DOHH2 (cell line): Measurements from ENCODE around the gene BCL2L1.

ENCODE experiments used
- H3F3A ChIP-seq: fragments of 200-600 bp; sonication (generic), shearing (Covaris generic); 2 replicates; pipeline ENCODE4 v1.6.0; 2016; ENCODE audit warnings: antibody characterized with exemption, mild to moderate bottlenecking; ENCODE audit not compliant: control insufficient read depth, insufficient read depth
- H3K27ac ChIP-seq: fragments of 200-600 bp; sonication (generic); 2 replicates; pipeline ENCODE4 v1.5.1; 2014; ENCODE audit warnings: low read depth, mild to moderate bottlenecking, low read length, moderate library complexity
- H3K27me3 ChIP-seq: fragments of 200-600 bp; sonication (generic); 2 replicates; pipeline ENCODE4 v1.6.1; 2014; ENCODE audit warnings: mild to moderate bottlenecking, low read length, mixed read lengths; ENCODE audit not compliant: control insufficient read depth
- H3K36me3 ChIP-seq: fragments of 200-600 bp; sonication (generic); 2 replicates; pipeline ENCODE4 v1.6.1; 2014; ENCODE audit warnings: mild to moderate bottlenecking, low read length, moderate library complexity, mixed read lengths; ENCODE audit not compliant: control insufficient read depth
- H3K4me1 ChIP-seq: fragments of 200-600 bp; sonication (generic); 2 replicates; pipeline ENCODE4 v1.6.1; 2014; ENCODE audit warnings: mild to moderate bottlenecking, low read length, mixed read lengths; ENCODE audit not compliant: control insufficient read depth
- H3K4me2 ChIP-seq: fragments of 200-600 bp; sonication (generic); 2 replicates; pipeline ENCODE4 v1.6.0; 2014; ENCODE audit warnings: mild to moderate bottlenecking, low read length, moderate library complexity
- H3K4me3 ChIP-seq: fragments of 200-600 bp; sonication (generic); 2 replicates; pipeline ENCODE4 v1.5.1; 2014; ENCODE audit warnings: mild to moderate bottlenecking, low read length, mixed read lengths
- H3K79me2 ChIP-seq: fragments of 200-600 bp; sonication (generic); 2 replicates; pipeline ENCODE4 v1.6.1; 2014; ENCODE audit warnings: mild to moderate bottlenecking, low read length, mixed read lengths; ENCODE audit not compliant: control insufficient read depth
- H3K9me2 ChIP-seq: fragments of 200-600 bp; sonication (generic); replicated peaks from 2 replicates; pipeline ENCODE4 v1.6.1; 2014; ENCODE audit warnings: mild to moderate bottlenecking, low read length, mixed read lengths; ENCODE audit not compliant: control insufficient read depth
- H3K9me3 ChIP-seq: fragments of 200-600 bp; sonication (generic); 2 replicates; pipeline ENCODE4 v1.6.1; 2014; ENCODE audit warnings: antibody characterized with exemption, low read length, mixed read lengths; ENCODE audit not compliant: control insufficient read depth, insufficient read depth
- H4K20me1 ChIP-seq: fragments of 200-600 bp; sonication (generic); 2 replicates; pipeline ENCODE4 v1.6.0; 2014; ENCODE audit warnings: low read depth, mild to moderate bottlenecking, antibody characterized with exemption, low read length, moderate library complexity; ENCODE audit not compliant: control insufficient read depth, insufficient read depth
- CTCF ChIP-seq: fragments of 200-600 bp; sonication (generic); IDR thresholded peaks from one replicate; pipeline ENCODE4 v1.5.1; 2014; ENCODE audit warnings: antibody characterized with exemption, mild to moderate bottlenecking, low read depth, low read length; ENCODE audit not compliant: poor library complexity, severe bottlenecking
- EZH2phosphoT487 ChIP-seq: fragments of 200-600 bp; sonication (generic); IDR thresholded peaks from 2 replicates; pipeline ENCODE4 v1.6.1; 2017; ENCODE audit warnings: borderline replicate concordance, mild to moderate bottlenecking, antibody characterized with exemption, low read length, moderate library complexity, mixed read lengths

The BCL2L1 gene

GRCh38 chr20:31723319-31724078 is 831 bp upstream of the BCL2L1 start:
- peaks cover 3% of the 10 kb centered on the region; the same call in 1 of the 2 replicates for H3F3A ChIP-seq
- peak; percentile 90 for TF ChIP-seq CTCF
- no peak for TF ChIP-seq EZH2phosphoT487
- peak overlapping the region; percentile 78 for H3K27ac ChIP-seq
- H3K4me1 ChIP-seq, result peaks cover 48% of the 10 kb centered on the region
- H3K36me3 ChIP-seq, result peaks cover 38% of the 10 kb centered on the region
- H3K4me2 ChIP-seq, result peak overlapping the region; percentile 98
- no peaks in the 10 kb centered on the region for H4K20me1 ChIP-seq
- no peaks in the 10 kb centered on the region for H3K9me2 ChIP-seq
- peaks cover 44% of the 10 kb centered on the region for H3K79me2 ChIP-seq
- no peaks in the 10 kb centered on the region for H3K27me3 ChIP-seq
- H3K9me3 ChIP-seq, result no peaks in the 10 kb centered on the region
- peak overlapping the region; percentile 96 for H3K4me3 ChIP-seq

GRCh38 chr20:31723069-31723318 is 326 bp upstream of the BCL2L1 start:
- peaks cover 46% of the 10 kb centered on the region for H3K79me2 ChIP-seq
- peak overlapping the region; percentile 98 for H3K4me2 ChIP-seq
- peaks cover 50% of the 10 kb centered on the region for H3K4me1 ChIP-seq
- H3K27me3 ChIP-seq, result no peaks in the 10 kb centered on the region
- H3F3A ChIP-seq, result peaks cover 3% of the 10 kb centered on the region; the same call in 1 of the 2 replicates
- no peaks in the 10 kb centered on the region for H3K9me3 ChIP-seq
- H4K20me1 ChIP-seq, result no peaks in the 10 kb centered on the region
- H3K4me3 ChIP-seq, result peak overlapping the region; percentile 96
- peak overlapping the region; percentile 78 for H3K27ac ChIP-seq
- peaks cover 39% of the 10 kb centered on the region for H3K36me3 ChIP-seq
- H3K9me2 ChIP-seq, result no peaks in the 10 kb centered on the region
- TF ChIP-seq CTCF (peak; percentile 10), EZH2phosphoT487 (no peak)

GRCh38 chr20:31721408-31722256 is 1.0 kb downstream of the BCL2L1 start:
- H3K36me3 ChIP-seq, result peaks cover 50% of the 10 kb centered on the region
- H3K4me2 ChIP-seq, result peak overlapping the region; percentile 98
- H3K4me1 ChIP-seq, result peaks cover 57% of the 10 kb centered on the region
- no peak for TF ChIP-seq EZH2phosphoT487
- no peak for TF ChIP-seq CTCF
- H3K27ac ChIP-seq, result no peak overlapping the region
- H3K79me2 ChIP-seq, result peaks cover 59% of the 10 kb centered on the region
- peaks cover 3% of the 10 kb centered on the region; the same call in 1 of the 2 replicates for H3F3A ChIP-seq
- no peaks in the 10 kb centered on the region for H4K20me1 ChIP-seq
- no peaks in the 10 kb centered on the region for H3K27me3 ChIP-seq
- no peaks in the 10 kb centered on the region for H3K9me3 ChIP-seq
- H3K9me2 ChIP-seq, result no peaks in the 10 kb centered on the region
- peak overlapping the region; percentile 96 for H3K4me3 ChIP-seq
